Pulmonary artery endothelial cell (primary cell): ENCODE results near the gene AJM1. TPM values are rescaled to one million over a fixed set of nuclear protein-coding genes. Genes with fewer than 3 reads are reported as not detected.
"Not testable (repeated sequence)": the region's sequence is repeated elsewhere in the genome, so short reads cannot be mapped to it uniquely, and the experiment has no call there.

Experiments
- DNase-seq: peaks from one replicate; pipeline ENCODE4 v3.0.0-alpha.2; 2011; ENCODE audit warnings: low read depth, low spot score
- total RNA-seq: library from RNA; depleted of rRNA; stranded (reverse); fragments of >200 nt; gene quantifications from 2 replicates; pipeline ENCODE4 v1.2.3, GENCODE V29; 2014

AJM1 gene
- total RNA-seq, 1 donor from 2014 or later: 0.66 TPM

GRCh38 chr9:136829981-136830885 is 12.0 kb upstream of the AJM1 start:
- DNase-seq: no peak

GRCh38 chr9:136831002-136831719 is 11.1 kb upstream of the AJM1 start:
- no peak for DNase-seq

DNA sequence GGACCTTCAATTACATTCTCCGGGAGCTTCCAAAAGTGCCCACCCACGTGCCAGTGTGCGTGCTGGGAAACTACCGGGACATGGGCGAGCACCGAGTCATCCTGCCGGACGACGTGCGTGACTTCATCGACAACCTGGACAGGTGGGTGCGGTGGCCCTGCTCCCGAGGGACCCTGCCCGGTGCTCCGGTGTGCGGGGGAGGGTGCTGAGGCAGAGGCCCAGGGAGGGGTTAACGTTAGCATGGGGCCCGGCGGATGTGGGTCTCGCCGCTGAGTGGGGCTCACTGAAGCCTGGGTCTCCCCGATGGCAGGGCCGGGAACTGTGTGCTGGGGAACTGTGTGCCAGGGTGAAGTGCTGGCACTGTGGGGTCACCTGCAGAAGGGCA is 10.6 kb upstream of the AJM1 start:
- DNase-seq: no peak

GRCh38 chr9:136832581-136832980 is 9.7 kb upstream of the AJM1 start:
- DNase-seq: no peak

DNA sequence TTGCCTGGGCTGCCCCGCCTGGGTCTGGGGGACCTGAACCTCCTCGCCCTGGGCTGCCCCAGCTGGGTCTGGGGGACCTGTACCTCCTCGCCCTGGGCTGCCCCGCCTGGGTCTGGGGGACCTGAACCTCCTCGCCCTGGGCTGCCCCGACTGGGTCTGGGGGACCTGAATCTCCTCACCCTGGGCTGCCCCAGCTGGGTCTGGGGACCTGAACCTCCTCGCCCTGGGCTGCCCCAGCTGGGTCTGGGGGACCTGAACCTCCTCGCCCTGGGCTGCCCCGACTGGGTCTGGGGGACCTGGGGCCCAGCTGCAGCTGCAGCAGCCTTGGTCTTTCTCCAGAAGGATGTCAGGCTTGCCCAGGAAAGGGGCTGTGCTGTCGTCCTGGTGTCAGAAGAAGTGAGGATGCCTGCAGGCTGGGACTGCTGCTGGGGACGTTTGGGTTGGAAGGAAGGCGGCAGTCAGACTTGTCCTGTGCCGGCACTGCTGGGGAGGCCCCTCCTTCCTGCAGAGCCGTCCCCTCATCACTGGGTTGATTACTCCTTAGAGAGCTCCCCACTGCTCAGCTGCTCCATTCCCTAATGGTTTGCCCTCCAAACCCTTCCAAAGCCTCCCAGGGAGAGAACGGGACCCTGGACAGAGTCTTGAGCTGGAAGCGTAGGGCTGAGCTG is 8.8 kb upstream of the AJM1 start:
- DNase-seq: not testable (repeated sequence)

- DNase-seq: no peak
These were observed 6.9 kb upstream of the AJM1 start for GRCh38 chr9:136835162-136835931.

- DNase-seq: no peak
These were observed 6.1 kb upstream of the AJM1 start for GRCh38 chr9:136835932-136836904.

DNA sequence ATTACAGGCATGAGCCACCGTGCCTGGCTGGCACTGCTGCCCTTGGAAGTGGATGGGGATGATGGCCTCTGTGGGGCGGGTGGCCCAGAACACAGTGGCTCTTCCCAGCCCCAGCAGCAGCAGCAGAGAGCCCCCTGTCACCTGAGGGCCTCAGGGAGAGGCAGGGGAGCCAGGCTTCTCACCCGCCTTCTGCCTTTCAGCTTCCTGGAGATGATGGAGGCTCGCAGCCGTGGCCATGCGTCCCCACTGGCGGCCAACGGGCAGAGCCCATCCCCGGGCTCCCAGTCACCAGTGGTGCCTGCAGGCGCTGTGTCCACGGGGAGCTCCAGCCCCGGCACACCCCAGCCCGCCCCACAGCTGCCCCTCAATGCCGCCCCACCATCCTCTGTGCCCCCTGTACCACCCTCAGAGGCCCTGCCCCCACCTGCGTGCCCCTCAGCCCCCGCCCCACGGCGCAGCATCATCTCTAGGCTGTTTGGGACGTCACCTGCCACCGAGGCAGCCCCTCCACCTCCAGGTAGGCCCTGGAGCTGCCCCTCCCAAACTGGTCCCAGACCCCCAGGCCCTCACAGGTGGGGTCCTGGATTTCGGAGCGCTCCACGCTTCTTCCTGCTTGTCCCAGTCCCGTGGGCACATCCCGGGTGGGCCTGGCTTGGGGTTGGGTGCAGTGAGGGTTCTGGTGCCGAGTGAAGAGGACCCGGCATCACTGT is 5.0 kb upstream of the AJM1 start:
- DNase-seq: no peak

DNA sequence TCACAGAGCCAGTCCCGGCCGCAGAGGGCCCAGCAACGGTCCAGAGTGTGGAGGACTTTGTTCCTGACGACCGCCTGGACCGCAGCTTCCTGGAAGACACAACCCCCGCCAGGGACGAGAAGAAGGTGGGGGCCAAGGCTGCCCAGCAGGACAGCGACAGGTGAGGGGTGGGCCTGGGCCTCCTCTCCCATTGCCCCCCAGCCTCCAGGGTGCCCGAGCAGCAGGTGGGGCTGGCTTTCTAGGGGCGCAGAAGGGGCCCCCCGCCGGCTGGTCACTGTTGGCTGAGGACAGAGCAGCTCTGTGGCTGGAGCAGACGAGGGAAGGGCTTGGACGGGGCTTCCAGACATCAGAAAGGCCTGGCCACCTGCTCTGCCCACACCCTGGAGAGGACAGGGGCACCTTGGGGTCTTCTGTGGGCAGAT is 4.4 kb upstream of the AJM1 start:
- not testable (repeated sequence) for DNase-seq

GRCh38 chr9:136838314-136839228 is 3.7 kb upstream of the AJM1 start:
- no peak for DNase-seq

DNA sequence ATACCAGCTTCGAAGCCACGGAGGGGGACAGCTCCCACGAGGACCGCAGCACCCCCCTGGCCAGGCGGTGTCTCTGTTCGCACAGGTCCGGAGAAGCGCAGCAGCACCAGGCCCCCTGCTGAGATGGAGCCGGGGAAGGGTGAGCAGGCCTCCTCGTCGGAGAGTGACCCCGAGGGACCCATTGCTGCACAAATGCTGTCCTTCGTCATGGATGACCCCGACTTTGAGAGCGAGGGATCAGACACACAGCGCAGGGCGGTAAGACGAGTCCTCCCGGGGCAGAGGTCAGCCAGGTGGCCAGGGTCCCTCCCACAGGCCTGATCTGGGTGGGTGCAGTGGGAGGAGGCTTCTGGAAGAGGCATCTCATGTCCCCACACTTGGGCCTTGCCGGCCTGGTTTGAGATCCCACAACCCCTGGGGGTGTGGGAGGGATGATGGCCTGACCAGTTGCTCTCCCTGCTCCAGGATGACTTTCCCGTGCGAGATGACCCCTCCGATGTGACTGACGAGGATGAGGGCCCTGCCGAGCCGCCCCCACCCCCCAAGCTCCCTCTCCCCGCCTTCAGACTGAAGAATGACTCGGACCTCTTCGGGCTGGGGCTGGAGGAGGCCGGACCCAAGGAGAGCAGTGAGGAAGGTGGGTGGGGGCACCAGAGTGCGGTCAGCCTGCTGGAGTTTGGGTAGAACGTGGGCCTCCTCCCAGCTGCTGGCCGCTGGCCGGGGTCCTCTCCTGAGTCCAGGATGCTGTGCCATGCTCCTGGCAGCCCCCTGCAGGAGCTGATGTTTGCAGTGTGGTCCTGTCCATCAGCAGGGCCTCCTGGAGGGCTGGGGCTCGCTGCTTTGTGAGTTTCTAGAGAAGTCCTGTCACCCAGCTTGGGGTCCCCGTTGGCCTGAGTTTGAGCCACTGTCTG is 2.8 kb upstream of the AJM1 start:
- no peak for DNase-seq

GRCh38 chr9:136840140-136840876 is 2.0 kb upstream of the AJM1 start:
- DNase-seq: no peak

- no peak for DNase-seq
These were observed 1.2 kb upstream of the AJM1 start for GRCh38 chr9:136840877-136841645.

- DNase-seq: not testable (repeated sequence)
These were observed 465 bp upstream of the AJM1 start for GRCh38 chr9:136841646-136842379.

DNA sequence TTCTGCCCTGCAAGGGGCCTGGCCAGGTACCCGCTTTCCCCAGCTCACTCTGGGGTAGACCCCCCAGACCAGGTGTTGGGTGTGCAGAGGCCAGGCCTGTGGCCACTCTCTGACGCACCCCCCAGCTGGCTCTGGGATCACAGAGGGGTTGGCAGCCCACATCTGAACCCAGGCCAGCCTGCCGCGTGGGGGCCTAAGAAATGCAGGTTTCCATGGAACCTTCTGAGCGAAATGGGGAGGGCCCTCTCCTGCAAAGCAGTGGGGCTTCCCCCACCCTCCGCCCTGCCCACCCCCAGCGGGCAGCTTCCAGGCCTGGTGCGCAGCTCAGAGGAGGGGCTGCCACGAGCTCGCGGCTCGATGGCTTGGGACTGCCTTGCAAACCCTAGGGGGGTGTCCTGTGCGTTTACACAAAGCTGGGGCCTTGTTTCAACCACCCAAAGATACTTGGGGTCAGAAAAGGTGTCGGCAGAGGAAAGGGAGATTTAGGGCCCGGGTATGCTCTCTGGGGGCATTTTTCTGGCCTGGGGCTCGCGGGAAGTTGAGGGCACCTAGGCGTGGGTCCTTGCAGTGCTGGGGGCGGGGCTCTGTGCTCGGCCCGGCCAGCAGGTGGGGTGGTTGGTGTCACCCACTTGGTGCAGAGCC is 1.0 kb downstream of the AJM1 start:
- DNase-seq: not testable (repeated sequence)
